Choroid plexus epithelial cell (primary cell): ENCODE results near the gene SAMHD1.
"Not testable (repeated sequence)": the region's sequence is repeated elsewhere in the genome, so short reads cannot be mapped to it uniquely, and the experiment has no call there.

Experiments used
- DNase-seq: peaks from one replicate; pipeline ENCODE4 v3.0.0-alpha.2; 2010; ENCODE audit warnings: low read depth
- H3K4me3 ChIP-seq: 2 replicates; pipeline ENCODE4 v1.5.1; 2011; ENCODE audit warnings: low read depth, mild to moderate bottlenecking, control low read depth, low read length, moderate library complexity
- CTCF ChIP-seq: conservative IDR thresholded peaks from 2 replicates; pipeline ENCODE4 v1.5.1; 2011; ENCODE audit warnings: low read depth, mild to moderate bottlenecking, control low read depth, inconsistent platforms, low read length, moderate library complexity

The SAMHD1 gene

GRCh38 chr20:36881331-36881730 is 70.2 kb downstream of the SAMHD1 start:
- no peak for TF ChIP-seq CTCF
- DNase-seq, result no peak

GRCh38 chr20:36880741-36881250 is 70.7 kb downstream of the SAMHD1 start:
- TF ChIP-seq CTCF, result no peak
- DNase-seq, result no peak
- no peak overlapping the region for H3K4me3 ChIP-seq

More at GRCh38 chr20:36881331-36881730, 70.2 kb downstream of the SAMHD1 start:
- H3K4me3 ChIP-seq, result no peak overlapping the region

- no peak for DNase-seq
- TF ChIP-seq CTCF, result no peak
- no peak overlapping the region for H3K4me3 ChIP-seq
These were observed 72.6 kb downstream of the SAMHD1 start for GRCh38 chr20:36878941-36879340.

- DNase-seq, result no peak
- TF ChIP-seq CTCF, result no peak
- H3K4me3 ChIP-seq, result no peak overlapping the region
These were observed 75.1 kb downstream of the SAMHD1 start for GRCh38 chr20:36876473-36876833.

- no peak within 1 kb of the TSS for H3K4me3 ChIP-seq
- no peak for TF ChIP-seq CTCF
- DNase-seq, result no peak
These were observed 75.6 kb downstream of the SAMHD1 start, which contains the start of gene TLDC2 for GRCh38 chr20:36875702-36876472. Gene TLDC2 (plus strand): TSS chr20:36876138. CDS start chr20:36876175, 37 bp downstream.

- DNase-seq, result not testable (repeated sequence)
These were observed 76.4 kb downstream of the SAMHD1 start for GRCh38 chr20:36875093-36875492.

GRCh38 chr20:36873498-36874189 is 77.9 kb downstream of the SAMHD1 start:
- no peak for TF ChIP-seq CTCF
- H3K4me3 ChIP-seq, result no peak overlapping the region
- no peak for DNase-seq

More at GRCh38 chr20:36875093-36875492, 76.4 kb downstream of the SAMHD1 start:
- H3K4me3 ChIP-seq, result not testable (repeated sequence)
